ENCODE data around the gene SMARCC1. TPM values are rescaled to one million over a fixed set of nuclear protein-coding genes. Genes with fewer than 3 reads are reported as not detected.
"Not testable (repeated sequence)": the region's sequence is repeated elsewhere in the genome, so short reads cannot be mapped to it uniquely, and the experiment has no call there.

The SMARCC1 gene
- total RNA-seq, 1 experiment from 2014 or later, result 33.8 TPM

DNA sequence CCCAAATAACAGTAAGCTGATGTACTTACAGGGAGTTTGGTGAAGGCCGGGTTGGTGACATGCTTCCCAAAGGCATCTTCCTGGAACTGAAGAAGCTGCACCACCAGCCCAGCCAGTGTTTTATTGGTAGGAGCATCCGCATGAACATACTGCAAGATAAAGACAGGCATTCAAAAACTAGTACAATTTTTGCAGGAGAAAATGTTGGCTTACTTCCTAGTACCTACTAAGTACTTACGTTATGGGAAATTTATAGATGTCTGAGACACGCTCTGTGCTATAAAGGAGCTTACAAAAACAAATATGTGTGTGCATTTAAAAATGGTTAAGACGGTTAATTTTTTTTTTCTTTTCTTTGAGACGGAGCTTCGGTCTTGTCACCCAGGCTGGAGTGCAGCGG lies 8.9 kb downstream of the SMARCC1 start:
- DNase-seq (ENCODE audit: extremely low read depth, low read depth), result no peak

DNA sequence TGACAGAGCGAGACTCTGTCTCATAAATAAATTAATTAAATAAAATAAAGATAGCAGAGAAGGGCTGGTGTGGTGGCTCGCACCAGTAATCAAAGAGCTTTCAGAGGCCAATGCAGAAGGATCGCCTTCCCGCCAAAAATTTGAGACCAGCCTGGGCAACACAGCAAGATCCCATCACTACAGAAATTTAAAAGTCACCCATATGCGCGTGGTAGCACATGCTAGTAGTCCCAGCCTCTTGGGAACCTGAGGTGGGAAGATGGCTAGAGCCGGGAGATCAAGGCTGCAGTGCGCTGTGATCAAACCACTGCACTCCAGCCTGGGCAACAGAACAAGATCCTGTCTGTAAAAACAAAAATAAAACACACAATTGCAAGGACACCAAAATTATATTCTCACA lies 9.6 kb downstream of the SMARCC1 start:
- no peak for DNase-seq (ENCODE audit: extremely low read depth, low read depth)

DNA sequence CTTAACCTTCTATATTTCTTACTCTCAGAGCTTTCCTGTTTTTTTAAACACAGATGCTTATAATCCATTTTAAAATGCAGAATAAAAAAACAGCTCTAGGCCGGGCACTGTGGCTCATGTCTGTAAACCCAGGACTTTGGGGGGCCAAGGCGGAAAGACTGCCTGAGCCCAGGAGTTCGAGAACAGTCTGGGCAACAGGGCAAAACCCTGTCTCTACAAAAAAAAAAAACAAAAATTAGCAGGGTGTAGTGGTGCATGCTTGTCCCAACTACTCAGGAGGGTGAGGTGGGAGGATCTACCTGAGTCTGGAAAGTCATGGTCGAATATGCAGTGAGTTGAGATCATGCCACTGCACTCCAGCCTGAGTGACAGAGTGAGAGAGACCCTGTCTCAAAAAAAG lies 15.5 kb downstream of the SMARCC1 start:
- no peak for DNase-seq (ENCODE audit: extremely low read depth, low read depth)

DNA sequence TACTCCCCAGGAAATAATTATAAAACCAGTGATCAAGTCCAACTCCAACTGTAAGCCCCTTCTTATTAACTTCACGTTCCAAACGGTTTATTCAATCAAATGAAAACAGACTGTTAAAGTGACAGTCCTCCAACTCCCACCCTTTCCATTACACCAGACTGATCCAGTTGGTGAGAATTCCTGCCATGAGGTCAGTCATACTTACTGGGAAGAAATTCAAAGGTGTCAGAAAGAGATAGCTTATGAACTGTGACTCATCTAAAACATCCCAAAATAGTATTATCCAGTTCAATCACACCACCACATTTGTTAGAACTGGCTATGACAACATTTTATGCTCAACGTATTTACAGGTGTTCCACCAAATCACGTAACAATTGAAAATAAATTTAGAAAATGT lies 19.5 kb downstream of the SMARCC1 start:
- no peak for DNase-seq (ENCODE audit: extremely low read depth, low read depth)

DNA sequence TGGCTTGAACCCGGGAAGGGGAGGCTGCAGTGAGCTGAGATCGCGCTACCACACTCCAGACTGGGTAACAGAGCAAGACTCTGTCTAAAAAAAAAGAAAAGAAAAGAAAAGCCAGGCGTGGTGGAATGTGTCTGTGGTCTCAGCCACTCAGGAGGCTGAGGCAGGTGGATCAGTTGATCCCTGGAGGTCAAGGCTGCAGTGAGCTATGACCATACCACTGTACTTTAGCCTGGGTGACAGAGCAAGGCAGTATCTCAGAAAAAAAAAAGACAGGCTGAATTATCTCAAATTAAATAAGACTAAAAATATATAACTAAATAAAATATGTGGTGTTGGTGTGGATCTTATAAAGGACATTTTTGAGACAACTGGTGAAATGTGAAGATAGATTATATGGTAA lies 20.6 kb downstream of the SMARCC1 start:
- no peak for DNase-seq (ENCODE audit: extremely low read depth, low read depth)

DNA sequence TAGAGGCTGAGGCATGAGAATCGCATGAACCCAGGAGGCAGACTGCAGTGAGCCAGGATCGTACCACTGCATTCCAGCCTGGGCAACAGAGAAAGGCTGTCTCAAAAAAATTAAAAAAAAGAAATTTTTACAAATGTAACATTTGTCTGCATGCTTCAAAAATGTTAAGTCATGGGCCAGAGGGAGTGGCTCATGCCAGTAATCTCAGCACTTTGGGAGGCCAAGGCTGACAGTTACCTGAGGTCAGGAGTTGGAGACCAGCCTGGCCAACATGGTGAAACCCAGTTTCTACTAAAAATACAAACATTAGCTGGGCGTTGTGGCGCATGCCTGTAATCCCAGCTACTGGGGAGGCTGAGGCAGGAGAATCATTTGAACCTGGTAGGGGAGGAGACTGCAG lies 21.5 kb downstream of the SMARCC1 start:
- DNase-seq (ENCODE audit: extremely low read depth, low read depth), result not testable (repeated sequence)

DNA sequence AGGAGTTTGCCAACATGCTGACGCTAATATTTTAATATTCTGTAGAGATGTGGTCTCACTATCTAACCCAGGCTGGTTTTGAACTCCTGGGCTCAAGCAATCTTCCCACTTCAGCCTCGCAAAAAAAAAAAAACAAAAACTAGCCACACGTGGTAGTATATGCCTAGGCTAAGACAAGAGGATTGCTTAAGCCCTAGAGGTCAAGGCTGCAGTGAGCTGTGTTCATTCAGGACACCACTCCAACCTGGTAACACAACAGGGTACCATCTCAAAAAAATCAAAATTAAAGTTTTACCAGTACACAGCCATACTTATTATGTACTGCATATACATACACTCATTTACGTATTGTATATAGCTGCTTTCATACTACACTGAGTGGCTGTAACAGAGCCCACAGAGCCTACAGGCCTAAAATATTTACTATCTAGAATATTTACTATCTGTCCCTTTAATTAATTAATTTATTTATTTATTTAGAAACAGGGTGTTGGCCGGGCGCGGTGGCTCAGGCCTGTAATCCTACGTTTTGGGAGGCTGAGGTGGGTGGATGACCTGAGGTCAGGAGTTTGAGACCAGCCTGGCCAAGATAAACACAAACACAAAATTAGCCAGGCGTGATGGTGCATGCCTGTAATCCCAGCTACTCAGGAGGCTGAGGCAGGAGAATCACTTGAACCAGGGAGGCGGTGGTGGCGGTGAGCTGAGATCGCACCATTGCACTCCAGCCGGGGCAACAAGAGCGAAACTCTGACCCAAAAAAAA lies 23.2 kb downstream of the SMARCC1 start:
- DNase-seq (ENCODE audit: extremely low read depth, low read depth), result no peak

DNA sequence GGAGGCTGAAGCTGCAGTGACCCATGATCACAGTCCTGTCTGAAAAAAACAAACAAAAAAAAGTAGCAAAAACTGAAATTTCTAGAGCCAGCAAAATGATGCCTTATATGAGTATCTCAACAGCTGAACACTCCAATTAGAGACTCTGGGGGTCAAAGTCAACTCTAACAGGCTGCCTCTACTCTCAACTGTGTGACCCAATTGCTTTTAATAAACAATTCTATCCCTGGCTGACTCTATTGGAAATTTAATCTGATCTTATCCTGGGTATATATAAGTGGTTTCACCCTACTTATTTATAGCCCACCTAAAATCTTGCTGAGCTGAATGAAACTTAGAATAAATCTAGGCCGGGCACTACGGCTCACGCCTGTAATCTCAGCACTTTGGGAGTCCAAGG lies 29.0 kb downstream of the SMARCC1 start:
- DNase-seq (ENCODE audit: extremely low read depth, low read depth), result no peak

DNA sequence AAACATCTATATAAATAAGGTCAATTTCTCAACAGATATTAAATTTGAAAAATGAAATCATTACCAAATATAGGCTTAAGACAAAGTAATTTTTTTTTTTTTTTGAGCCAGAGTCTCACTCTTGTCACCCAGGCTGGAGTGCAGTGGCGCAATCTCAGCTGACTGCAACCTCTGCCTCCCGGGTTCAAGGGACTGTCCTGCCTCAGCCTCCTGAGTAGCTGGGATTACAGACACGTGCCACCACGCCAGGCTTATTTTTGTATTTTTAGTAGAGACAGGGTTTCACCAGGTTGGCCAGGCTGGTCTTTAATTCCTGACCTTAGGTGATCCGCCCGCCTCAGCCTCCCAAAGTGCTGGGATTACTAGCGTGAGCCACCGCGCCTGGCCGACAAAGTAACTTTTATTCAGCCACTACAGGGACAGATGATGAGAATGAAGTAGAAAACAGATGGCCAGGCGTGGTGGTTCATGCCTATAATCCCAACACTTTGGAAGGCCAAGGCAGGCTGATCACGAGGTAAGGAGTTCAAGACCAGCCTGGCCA lies 30.8 kb downstream of the SMARCC1 start:
- DNase-seq (ENCODE audit: extremely low read depth, low read depth), result not testable (repeated sequence)

DNA sequence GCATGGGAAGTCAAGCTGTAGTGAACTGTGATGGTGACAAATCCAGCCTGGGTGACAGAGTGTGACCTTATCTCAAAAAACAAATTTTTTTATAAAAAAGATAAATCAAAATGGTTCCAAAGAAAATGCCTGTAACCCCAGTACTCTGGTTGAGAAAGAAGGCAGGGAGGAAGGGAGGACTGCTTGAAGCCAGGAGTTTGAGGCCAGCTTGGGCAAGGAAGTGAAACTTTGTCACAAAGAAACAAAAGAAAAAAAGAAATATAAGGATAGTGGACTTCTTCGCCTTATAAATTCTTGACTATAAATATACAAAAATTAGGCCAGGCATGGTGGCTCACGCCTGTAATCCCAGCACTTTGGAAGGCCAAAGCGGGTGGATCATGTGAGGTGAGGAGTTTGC lies 34.1 kb downstream of the SMARCC1 start:
- no peak for DNase-seq (ENCODE audit: extremely low read depth, low read depth)

DNA sequence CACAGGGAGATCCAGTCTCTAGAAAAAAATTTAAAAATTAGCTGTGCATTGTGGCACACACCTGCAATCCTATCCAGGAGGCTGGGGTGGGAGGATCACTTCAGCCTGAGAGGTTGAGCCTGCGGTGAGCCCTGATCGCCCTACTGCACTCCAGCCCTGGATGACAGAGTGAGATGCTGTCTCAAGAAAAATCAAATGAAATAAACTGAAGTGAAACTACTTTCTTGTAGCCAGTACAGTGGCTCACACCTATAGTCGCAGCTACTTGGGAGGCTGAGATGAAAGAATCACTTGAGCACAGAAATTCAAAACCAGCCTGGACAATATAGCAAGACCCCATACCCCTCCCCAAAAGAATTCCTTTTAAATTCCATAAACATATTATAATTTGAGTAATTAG lies 35.4 kb downstream of the SMARCC1 start:
- no peak for DNase-seq (ENCODE audit: extremely low read depth, low read depth)

DNA sequence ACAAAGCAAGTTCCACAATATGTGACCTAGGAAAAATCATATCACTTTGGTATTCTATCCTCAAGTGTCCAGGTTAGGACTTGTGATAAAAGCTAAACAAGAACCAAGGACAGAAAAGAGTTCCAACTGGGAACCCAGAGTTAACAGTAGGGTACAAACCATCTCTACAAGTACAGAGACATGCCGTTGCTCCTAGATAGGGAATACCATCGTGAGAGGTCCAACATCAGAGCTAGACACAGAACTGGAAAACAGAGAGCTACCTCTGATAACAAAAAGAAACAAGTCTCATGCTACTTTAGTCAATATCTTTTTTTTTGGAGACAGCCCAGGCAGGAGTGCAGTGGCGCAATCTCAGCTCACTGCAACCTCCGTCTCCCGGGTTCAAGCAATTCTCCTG lies 37.8 kb downstream of the SMARCC1 start:
- DNase-seq (ENCODE audit: extremely low read depth, low read depth), result no peak

DNA sequence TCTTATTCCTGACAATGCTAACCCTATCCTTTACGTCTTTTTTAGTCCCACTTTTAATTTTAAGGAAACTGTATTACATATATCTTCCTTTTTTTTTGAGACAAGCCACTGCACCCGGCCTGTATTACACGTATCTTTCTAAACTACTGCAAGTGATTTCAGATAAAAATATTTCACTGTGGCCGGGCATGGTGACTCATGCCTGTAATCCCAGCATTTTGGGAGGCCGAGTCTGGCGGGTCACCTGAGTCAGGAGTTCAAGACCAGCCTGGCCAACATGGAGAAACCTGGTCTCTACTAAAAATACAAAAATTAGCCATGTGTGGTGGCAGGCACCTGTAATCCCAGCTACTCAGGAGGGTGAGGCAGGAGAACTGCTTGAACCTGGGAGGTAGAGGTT lies 38.3 kb downstream of the SMARCC1 start:
- DNase-seq (ENCODE audit: extremely low read depth, low read depth), result not testable (repeated sequence)

DNA sequence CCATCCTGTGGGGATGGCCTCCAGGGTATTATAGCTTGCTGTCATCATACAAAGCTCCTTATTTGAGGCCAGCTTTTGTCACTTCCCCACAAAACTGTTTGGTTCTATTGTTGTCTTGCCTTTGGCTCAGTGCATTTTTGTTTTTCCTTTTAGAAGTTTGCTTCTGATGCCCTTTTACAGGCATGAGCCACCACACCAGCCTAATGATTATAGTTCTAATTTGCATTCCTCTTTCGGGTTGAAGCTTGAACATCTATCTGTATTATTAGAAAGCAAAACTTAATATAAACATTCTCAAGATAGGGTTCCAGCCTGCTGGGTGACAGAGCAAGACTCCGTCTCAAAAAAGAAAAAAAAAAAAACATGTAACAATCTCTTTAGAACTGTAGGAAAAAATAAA lies 39.8 kb downstream of the SMARCC1 start:
- DNase-seq (ENCODE audit: extremely low read depth, low read depth), result no peak

DNA sequence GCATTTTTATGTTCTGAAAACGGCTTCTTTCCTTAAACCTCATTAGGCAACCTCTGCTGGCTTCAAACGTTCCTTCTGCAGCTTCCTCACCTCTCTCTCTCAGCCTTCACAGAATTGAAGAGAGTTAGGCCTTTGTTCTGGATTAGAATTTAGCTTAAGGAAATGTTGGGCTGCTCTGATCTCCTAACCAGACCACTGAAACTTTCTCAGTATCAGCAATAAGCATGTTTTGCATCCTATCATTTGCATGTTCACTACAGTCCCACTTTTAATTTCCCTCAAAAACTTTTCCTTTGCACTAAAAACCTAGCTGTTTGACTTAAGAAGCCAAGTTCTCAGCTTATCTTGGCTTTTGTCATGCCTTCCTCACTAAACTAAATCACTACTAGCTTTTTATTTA lies 49.5 kb downstream of the SMARCC1 start:
- DNase-seq (ENCODE audit: extremely low read depth, low read depth), result no peak

DNA sequence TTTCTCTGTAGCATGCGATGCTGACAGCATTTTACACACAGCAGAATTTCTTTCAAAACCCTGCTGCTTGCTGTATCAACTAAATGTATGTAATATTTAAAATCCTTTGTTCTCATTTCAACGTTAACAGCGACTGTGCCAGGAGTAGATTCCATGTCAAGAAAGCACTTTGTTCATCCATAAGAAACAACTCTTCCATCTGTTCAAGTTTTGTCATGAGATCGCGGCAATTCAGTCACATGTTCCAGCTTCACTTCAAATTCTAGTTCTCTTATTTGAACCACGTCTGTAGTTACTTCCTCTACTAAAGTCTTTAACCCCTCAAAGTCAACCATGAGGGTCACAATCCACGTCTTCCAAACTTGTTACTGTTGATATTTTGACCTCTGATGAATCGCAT lies 50.6 kb downstream of the SMARCC1 start:
- no peak for DNase-seq (ENCODE audit: extremely low read depth, low read depth)

DNA sequence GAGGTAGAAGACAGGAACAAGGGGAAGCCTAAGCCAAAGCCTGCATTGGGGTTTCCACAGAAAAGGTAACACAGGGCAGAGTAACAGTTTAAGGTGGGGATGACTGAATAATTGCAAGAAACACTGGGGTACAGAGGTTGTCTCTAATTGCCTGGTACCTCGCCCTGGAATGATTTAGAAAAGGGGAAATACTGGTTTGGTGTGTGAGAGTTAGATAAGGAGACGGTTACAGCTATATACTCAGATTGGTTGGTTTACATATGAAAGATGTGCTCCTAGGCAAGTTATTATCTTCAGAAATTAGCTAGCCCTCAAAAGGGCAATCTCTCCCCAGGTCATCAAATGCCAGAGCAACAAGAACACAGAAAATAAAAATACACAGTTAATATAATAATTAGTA lies 58.8 kb downstream of the SMARCC1 start:
- no peak for DNase-seq (ENCODE audit: extremely low read depth, low read depth)

DNA sequence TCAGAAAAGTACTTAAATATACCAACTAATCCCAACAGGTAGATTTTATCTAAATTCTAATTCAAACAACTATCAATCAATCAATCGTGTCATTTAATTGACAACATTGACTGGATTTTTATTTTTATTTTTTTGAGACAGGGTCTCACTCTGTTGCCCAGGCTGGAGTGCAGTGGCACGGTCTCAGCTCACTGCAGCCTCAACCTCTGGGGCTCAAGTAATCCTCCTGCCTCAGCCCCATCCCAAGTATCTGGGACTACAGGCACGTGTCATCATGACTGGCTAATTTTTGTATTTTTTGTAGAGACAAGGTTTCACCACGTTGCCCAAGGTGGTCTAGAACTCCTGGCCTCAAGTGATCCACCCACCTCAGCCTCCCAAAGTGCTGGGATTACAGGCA lies 64.2 kb downstream of the SMARCC1 start:
- not testable (repeated sequence) for DNase-seq (ENCODE audit: extremely low read depth, low read depth)

DNA sequence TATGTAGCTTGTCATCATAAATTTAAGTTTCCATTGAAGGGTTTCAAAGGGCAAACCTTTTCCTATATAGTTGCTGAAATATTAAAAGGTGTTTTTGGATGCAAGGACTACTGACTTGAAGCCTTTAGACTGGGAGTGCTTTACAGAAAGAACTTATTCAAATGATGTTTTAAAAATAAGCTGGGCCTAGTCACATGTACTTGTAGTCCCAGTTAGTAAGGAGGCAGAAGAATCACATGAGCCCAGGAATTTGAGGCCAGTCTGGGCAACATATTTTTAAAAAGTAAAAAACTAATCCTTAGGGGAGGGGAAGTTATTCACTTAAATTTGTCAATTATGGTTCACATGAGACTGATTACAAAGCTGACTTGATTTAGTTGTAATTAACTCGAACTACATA lies 65.0 kb downstream of the SMARCC1 start:
- DNase-seq (ENCODE audit: extremely low read depth, low read depth), result no peak

DNA sequence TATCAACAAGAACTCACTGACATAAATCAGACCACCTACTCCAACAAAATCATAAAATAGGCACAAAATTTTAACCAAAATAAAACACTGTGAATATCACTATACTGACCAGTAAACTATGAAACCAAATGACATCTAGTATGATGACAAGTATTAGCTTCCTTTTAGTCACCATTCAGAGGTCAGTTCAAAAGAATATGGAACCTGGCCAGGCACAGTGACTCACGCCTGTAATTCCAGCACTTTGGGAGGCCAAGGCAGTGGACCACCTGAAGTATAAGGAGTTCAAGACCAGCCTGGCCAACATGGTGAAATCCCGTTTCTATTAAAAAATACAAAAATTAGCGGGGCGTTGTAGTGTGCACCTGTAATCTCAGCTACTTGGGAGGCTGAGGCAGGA lies 65.8 kb downstream of the SMARCC1 start:
- no peak for DNase-seq (ENCODE audit: extremely low read depth, low read depth)

DNA sequence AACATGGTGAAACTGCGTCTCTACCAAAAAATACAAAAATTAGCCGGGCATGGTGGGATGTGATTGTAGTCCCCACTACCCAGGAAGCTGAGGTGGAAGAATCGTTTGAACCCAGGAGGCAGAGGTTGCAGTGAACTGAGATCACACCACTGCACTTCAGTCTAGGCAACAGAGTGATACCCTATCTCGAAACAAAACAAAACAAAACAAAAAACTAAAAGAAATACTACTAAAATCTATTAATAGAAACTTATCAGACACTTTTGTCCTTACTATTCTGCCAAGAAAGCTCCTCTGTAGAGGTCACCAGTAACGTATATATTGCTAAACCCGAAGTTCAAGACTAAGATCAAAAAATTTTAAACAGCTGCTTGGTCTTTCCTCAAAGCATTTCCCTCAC lies 67.1 kb downstream of the SMARCC1 start:
- DNase-seq (ENCODE audit: extremely low read depth, low read depth), result no peak

DNA sequence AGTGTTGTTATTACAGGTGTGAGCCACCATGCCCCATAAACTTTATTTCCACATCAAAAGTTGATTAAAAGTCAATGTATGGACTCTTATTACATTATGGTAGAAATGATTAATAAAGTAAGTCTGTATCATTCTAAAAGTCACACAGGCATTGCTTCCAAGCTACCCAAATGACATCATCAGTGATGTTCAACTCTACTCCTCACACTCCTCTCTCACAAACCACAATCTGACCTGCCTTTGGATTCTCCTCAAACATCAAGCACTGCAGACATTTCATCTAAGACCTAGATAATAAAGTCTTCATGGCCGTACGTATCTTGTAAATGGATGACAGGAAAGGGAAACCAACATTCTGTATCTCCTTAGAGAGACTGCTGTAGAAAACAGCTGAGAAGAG lies 68.0 kb downstream of the SMARCC1 start:
- DNase-seq (ENCODE audit: extremely low read depth, low read depth), result no peak

DNA sequence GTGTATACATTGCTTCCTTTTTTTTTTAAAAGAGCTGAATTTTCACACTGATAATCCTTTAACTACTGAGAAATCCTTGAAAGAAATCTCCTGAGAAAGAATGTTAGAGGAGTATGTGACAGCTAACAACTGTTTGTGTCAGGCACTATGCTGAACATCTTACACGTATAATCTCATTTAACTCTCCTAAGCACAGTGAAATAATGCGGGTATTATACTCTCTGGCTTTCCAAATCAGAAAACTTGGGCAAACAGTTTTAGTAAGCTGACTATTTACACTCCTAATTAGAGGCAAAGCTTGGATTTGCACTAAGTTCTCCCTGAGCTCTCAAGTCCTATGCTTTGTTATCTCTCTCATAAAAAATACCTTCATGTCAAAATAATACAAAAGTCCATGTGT lies 69.3 kb downstream of the SMARCC1 start:
- DNase-seq (ENCODE audit: extremely low read depth, low read depth), result no peak

Data from NCI-H460 (cell line).